GM12873 (cell line): ENCODE measurements around the gene CD3D.

ENCODE experiments used
- TF ChIP-seq, protein P1 (sequence below): IDR thresholded peaks from 2 replicates; pipeline ENCODE4 v1.5.1; 2012; ENCODE audit warnings: low read depth, mild to moderate bottlenecking, moderate library complexity, low read length, control low read depth; ENCODE audit not compliant: insufficient read depth; ENCODE audit errors: missing control alignments

Gene CD3D

DNA sequence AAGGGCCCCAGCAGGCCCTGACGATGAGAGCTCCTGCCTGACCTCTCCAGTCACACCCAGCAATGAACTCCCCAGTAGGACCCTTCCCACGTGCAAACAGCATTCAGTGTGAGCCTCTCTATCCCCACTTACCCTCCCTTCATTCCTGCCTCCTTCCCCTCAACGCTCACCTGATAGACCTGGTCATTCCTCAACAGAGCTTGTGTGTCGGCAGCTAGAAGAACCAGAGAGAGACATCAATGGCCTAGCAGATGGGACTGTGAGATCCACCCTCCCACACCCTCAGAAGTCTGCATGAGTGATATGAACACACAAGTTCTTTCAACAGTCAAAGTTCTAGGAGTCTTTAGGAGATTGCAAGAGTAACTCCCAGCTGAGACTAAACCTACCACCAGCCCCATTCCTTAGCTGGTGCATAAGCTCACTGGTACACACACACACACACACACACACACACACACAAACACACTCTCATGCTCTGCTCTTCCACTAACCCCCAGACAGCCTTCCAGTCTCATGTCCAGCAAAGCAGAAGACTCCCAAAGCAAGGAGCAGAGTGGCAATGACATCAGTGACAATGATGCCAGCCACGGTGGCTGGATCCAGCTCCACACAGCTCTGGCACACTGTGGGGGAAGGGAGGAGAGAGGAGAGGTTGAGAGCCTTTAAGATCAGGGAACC, 3.1 kb downstream of the CD3D start:
- TF ChIP-seq, protein P1, sequence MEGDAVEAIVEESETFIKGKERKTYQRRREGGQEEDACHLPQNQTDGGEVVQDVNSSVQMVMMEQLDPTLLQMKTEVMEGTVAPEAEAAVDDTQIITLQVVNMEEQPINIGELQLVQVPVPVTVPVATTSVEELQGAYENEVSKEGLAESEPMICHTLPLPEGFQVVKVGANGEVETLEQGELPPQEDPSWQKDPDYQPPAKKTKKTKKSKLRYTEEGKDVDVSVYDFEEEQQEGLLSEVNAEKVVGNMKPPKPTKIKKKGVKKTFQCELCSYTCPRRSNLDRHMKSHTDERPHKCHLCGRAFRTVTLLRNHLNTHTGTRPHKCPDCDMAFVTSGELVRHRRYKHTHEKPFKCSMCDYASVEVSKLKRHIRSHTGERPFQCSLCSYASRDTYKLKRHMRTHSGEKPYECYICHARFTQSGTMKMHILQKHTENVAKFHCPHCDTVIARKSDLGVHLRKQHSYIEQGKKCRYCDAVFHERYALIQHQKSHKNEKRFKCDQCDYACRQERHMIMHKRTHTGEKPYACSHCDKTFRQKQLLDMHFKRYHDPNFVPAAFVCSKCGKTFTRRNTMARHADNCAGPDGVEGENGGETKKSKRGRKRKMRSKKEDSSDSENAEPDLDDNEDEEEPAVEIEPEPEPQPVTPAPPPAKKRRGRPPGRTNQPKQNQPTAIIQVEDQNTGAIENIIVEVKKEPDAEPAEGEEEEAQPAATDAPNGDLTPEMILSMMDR, result no peak

- TF ChIP-seq, protein P1, result no peak
Measured at GRCh38 chr11:118338637-118339061, 3.9 kb downstream of the CD3D start.

- TF ChIP-seq, protein P1, result no peak
Measured at GRCh38 chr11:118334745-118335144, 7.8 kb downstream of the CD3D start.

DNA sequence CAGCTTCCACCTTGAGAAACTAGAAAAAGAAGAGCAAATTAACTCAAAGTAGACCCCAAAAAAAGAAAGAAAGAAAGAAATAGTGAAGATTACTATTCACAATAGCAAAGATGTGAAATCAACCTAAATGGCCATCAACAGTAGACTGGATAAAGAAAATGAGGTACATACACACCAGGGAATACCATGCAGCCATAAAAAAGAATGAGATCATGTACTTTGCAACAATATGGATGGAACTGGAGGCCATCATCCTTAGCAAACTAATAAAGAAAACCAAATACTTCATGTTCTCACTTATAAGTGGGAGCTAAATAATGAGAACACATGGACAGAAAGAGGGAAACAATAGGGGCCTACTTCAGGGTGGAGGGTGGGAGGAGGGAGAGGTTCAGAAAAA, 13.8 kb downstream of the CD3D start:
- TF ChIP-seq, protein P1, result no peak

GRCh38 chr11:118325283-118325682, 17.2 kb downstream of the CD3D start:
- TF ChIP-seq, protein P1, result no peak

- TF ChIP-seq, protein P1, result no peak
Measured at GRCh38 chr11:118322721-118323120, 19.8 kb downstream of the CD3D start.

DNA sequence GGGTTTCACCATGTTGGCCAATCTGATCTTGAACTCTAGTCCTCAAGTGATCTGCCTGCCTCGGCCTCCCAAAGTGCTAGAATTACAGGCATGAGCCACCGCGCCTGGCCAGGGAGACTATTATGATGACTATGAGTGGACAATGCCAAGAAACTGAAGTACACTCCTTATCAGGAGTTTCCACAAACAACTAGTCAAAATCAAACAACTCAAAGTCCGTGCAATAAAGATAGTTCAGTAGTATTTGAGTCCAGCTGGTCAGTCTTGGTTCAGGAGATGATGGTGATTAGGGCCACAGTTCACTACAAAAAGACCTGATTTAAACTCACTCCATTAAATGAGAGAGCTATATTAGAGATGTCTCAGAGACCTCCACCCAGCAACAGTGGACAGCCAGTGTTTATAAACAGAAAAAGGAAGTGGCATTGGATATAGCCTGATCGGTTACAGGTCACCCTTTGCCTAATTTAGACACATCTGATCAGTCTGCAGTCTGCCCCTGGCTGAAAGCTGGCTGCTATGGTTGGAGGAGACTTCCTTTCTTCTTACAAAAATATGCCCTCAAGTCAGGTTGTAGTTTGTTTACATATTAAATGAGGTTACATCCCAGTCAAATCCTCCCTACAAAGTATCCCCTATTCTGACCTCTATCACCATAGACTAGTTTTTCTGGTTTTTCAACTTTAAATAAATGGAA, 21.0 kb downstream of the CD3D start:
- TF ChIP-seq, protein P1, result no peak
